ENCODE measurements around the gene OTOP2.

OTOP2 gene

DNA sequence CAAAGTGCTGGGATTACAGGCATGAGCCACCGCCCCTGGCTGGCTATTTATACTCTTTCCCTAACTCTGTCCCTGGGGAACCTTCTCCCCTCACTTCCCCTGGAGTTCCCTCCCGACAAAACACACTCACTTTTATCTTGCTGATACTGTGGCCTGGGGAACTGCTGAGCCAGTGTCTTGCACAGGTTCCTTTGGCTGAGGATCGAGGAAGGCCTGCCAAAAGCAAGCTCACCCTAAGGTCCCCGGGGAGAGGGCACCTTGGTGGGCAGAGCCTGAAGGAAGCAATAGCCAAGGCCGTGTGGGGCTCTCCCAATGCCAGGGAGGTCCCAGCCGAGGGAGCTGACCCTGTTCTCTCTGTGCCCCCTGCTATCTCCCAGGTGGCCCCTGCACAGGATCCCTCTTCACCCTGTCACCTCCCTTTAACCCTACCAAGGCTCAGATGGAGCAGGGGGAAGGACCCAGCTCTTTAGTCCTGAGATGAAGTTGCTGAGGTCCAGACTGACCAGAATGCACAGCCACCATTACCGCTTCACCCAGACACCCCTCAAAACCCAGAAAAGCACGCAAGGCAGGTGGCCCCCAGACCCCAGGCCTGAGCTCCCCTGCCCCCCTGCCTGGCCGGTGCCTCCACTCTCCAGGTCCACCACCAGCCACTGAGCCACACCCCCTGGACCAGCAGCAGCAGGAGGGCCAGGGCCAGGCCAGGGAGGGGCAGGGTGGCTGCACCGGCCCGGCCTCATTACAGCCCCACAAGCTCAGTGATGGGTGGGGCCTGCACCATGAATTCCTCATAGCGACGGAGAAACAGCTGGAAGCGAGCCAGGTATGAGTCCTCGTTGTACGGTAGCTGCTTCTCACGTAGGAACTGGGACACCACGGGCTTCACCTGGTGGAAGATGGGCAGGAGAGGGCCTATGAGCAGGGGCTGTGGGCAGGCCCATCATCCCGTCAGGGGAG is 46.2 kb upstream of the OTOP2 start:
- no peak for TF ChIP-seq CTCF (IDR thresholded peaks at IDR 0.05)
- Histone ChIP-seq H3K9me3 (no peaks in the 10 kb centered on the region), H3K36me3 (no peaks in the 10 kb centered on the region), H3K27ac (no peak overlapping the region), H3K27me3 (no peaks in the 10 kb centered on the region), H3K4me3 (ENCODE audit: low read depth in 1 of 2, low read length in 1 of 2) (no peak overlapping the region), H3K4me1 (ENCODE audit: control insufficient read depth in 1 of 2, insufficient read depth in 1 of 2, low read depth in 1 of 2, low read length in 1 of 2) (peaks cover 7 to 14% of the 10 kb centered on the region in 2 experiments)

- Histone ChIP-seq H3K9me3 (no peaks in the 10 kb centered on the region), H3K27ac (no peak overlapping the region), H3K4me1 (ENCODE audit: control insufficient read depth in 1 of 2, insufficient read depth in 1 of 2, low read depth in 1 of 2, low read length in 1 of 2) (peaks cover 13 to 18% of the 10 kb centered on the region in 2 experiments), H3K36me3 (no peaks in the 10 kb centered on the region), H3K4me3 (ENCODE audit: low read depth in 1 of 2, low read length in 1 of 2) (no peak overlapping the region), H3K27me3 (no peaks in the 10 kb centered on the region)
- TF ChIP-seq CTCF (IDR thresholded peaks at IDR 0.05), result no peak
These were observed 45.4 kb upstream of the OTOP2 start for GRCh38 chr17:74878658-74879057.

DNA sequence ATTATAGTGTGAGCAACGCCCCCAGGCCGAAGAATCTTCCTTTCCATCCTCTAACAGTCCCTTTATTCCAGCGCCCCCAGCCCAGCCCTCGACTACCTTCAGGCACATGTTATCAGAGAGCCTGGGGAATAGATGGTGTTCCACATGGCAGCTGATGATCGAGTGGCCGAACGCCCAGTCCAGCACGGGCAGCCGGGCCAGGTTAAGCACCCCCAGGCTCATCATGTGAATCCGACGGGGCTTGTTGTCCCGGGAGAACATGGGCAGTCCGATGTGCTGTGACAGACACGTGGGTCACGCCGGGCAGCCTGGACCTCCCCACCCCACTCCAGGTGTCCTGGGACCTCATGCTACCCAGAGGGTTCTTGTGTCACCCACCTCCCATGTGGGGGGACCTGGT is 44.8 kb upstream of the OTOP2 start:
- H3K4me1 ChIP-seq (ENCODE audit: control insufficient read depth in 1 of 2, insufficient read depth in 1 of 2, low read depth in 1 of 2, low read length in 1 of 2), result peaks cover 12 to 14% of the 10 kb centered on the region in 2 experiments
- H3K4me3 ChIP-seq (ENCODE audit: low read depth in 1 of 2, low read length in 1 of 2), result no peak overlapping the region
- no peak overlapping the region for H3K27ac ChIP-seq
- no peaks in the 10 kb centered on the region for H3K27me3 ChIP-seq
- no peak for TF ChIP-seq CTCF (IDR thresholded peaks at IDR 0.05)
- H3K9me3 ChIP-seq, result no peaks in the 10 kb centered on the region
- no peaks in the 10 kb centered on the region for H3K36me3 ChIP-seq

GRCh38 chr17:74881073-74881472 is 43.0 kb upstream of the OTOP2 start:
- TF ChIP-seq CTCF (IDR thresholded peaks at IDR 0.05), result no peak
- peaks cover 6% of the 10 kb centered on the region for H3K27me3 ChIP-seq
- no peak overlapping the region for H3K27ac ChIP-seq
- no peak overlapping the region for H3K4me3 ChIP-seq (ENCODE audit: low read depth in 1 of 2, low read length in 1 of 2)
- H3K4me1 ChIP-seq (ENCODE audit: control insufficient read depth in 1 of 2, insufficient read depth in 1 of 2, low read depth in 1 of 2, low read length in 1 of 2), result peaks cover 12 to 14% of the 10 kb centered on the region in 2 experiments
- H3K9me3 ChIP-seq, result no peaks in the 10 kb centered on the region
- H3K36me3 ChIP-seq, result no peaks in the 10 kb centered on the region

DNA sequence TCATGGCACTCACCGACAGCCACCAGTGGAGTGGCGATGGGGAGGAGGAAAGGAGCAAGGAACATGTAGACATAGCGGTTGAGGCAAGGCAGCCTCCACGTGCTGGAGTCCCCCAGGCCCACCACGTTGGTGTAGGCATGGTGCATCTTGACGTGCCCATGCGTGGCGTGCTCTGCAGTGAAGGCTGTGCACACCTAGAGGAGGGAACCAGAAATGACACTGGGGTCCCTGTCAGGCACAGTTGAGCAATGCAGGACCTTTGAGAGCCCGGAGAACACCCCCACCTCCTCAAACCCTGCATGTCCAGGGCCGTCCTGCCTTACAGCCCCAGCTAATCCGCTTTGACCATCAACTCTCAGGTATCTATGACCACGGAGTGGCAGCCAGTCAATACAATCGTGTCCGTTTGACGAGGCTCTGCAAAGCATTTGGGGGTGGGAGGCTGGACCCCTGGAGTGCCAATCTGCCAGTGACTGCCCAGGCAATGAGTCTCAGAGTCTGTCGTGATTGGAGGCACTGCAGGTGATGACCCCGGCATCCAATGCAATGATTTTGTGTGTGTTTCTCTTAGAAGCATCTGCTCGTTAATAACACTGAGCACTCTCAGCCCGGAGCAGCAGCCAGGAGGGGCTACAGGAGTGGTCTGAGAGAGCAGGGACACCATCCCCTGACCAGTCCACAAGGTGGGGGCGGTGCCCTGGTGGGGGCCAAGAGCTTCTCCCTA is 41.4 kb upstream of the OTOP2 start:
- Histone ChIP-seq H3K27me3 (peaks cover 6% of the 10 kb centered on the region), H3K4me1 (ENCODE audit: control insufficient read depth in 1 of 2, insufficient read depth in 1 of 2, low read depth in 1 of 2, low read length in 1 of 2) (peaks cover 12 to 14% of the 10 kb centered on the region in 2 experiments), H3K36me3 (no peaks in the 10 kb centered on the region), H3K4me3 (ENCODE audit: low read depth in 1 of 2, low read length in 1 of 2) (no peak overlapping the region), H3K9me3 (no peaks in the 10 kb centered on the region), H3K27ac (no peak overlapping the region)
- no peak for TF ChIP-seq CTCF (IDR thresholded peaks at IDR 0.05)

Measured in neutrophil (primary cell).